Nasal cavity respiratory epithelium epithelial cell of viscerocranial mucosa (primary cell): ENCODE data around the gene ZNF174. TPM values are rescaled to one million over a fixed set of nuclear protein-coding genes. Genes with fewer than 3 reads are reported as not detected.

Experiments used
- total RNA-seq: library from RNA; depleted of rRNA; stranded (reverse); fragments of >200 nt; gene quantifications from 2 replicates; pipeline ENCODE4 v1.2.3, GENCODE V29; 2014

Gene ZNF174
- total RNA-seq, result 5.5 and 8.5 TPM in 2 replicates

GRCh38 chr16:3400779-3401688 is at the start of gene ZNF174, which contains the start of gene ZSCAN32:
Gene ZNF174 (plus strand): TSS chr16:3401215. CDS start chr16:3402005, 790 bp downstream.
Gene ZSCAN32 (minus strand): TSS chr16:3401004. CDS start chr16:3397557, 3,447 bp downstream.

DNA sequence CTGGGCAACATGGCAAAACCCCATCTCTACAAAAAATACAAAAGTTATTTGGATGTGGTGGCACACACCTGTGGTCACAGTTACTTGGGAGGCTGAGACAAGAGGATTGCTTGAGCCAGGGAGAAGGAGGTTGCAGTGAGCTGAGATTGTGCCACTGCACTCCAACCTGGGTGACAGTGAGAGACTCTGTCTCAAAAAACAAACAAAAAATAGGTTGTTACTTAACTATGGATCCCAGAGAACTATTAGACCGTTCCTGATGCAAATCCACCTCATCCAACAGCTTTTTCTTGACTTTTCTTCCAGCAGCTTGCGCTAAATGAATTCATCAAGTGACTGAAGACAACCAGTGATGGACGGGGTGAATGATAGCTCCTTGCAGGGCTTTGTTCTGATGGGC is 45.4 kb upstream of the ZNF174 start, which contains the start of gene OR2C1:
Gene OR2C1 (plus strand): TSS at position 301 of the 400 bp plus-strand sequence. CDS start 52 bp downstream, at position 353.

GRCh38 chr16:3443108-3444031 is 42.4 kb downstream of the ZNF174 start, which contains the start of the genes NAA60 and ZNF597:
Gene NAA60 (plus strand): TSS chr16:3443680. CDS start chr16:3476228, 32,548 bp downstream.
Gene ZNF597 (minus strand): TSS chr16:3443504. CDS start chr16:3443153, 351 bp downstream.

Other genes with a start within 250 kb of the ZNF174 start
- 0.14 TPM in 1 of 2 replicates, not detected in the other for gene OR1F1, start 213.0 kb upstream of the ZNF174 start, total RNA-seq
- gene ZNF200, start 166.1 kb upstream of the ZNF174 start, total RNA-seq, result 9.9 and 13.7 TPM in 2 replicates
- gene MEFV, start 144.6 kb upstream of the ZNF174 start, total RNA-seq, result under 0.01 and 0.07 TPM in 2 replicates
- 55.7 and 64.9 TPM in 2 replicates for gene ZNF263, start 117.7 kb upstream of the ZNF174 start, total RNA-seq
- 6.0 and 7.9 TPM in 2 replicates for gene TIGD7, start 95.8 kb upstream of the ZNF174 start, total RNA-seq
- gene ZNF75A, start 95.7 kb upstream of the ZNF174 start, total RNA-seq, result 25.6 and 36.6 TPM in 2 replicates
- not detected in 2 replicates for gene OR2C1, start 45.3 kb upstream of the ZNF174 start, total RNA-seq
- 20.5 and 20.6 TPM in 2 replicates for gene ZSCAN32, start 211 bp upstream of the ZNF174 start, total RNA-seq
- 2.7 and 4.6 TPM in 2 replicates for gene ZNF597, start 42.3 kb downstream of the ZNF174 start, total RNA-seq
- gene NAA60, start 42.5 kb downstream of the ZNF174 start, total RNA-seq, result 6.5 and 17.8 TPM in 2 replicates
- gene C16orf90, start 94.3 kb downstream of the ZNF174 start, total RNA-seq, result not detected in 2 replicates
- gene CLUAP1, start 99.8 kb downstream of the ZNF174 start, total RNA-seq, result 9.2 and 24.7 TPM in 2 replicates
- gene NLRC3, start 176.2 kb downstream of the ZNF174 start, total RNA-seq, result under 0.01 and 0.07 TPM in 2 replicates
- 3.4 and 5.3 TPM in 2 replicates for gene SLX4, start 210.4 kb downstream of the ZNF174 start, total RNA-seq